Ishikawa (cell line): ENCODE measurements around the gene LRBA.

Experiments
- CEBPB ChIP-seq: IDR thresholded peaks from 2 replicates; pipeline ENCODE4 v1.6.1; 2012
- CREB1 ChIP-seq: IDR thresholded peaks from 2 replicates; pipeline ENCODE4 v1.6.1; 2012; ENCODE audit warnings: low read depth
- EGR1 ChIP-seq: IDR thresholded peaks from 2 replicates; pipeline ENCODE4 v1.6.1; 2012
- EP300 ChIP-seq: IDR thresholded peaks from 2 replicates; pipeline ENCODE4 v1.6.1; 2012; ENCODE audit warnings: borderline replicate concordance
- FOXM1 ChIP-seq: IDR thresholded peaks from 2 replicates; pipeline ENCODE4 v1.6.1; 2012; ENCODE audit warnings: low read depth, borderline replicate concordance
- MAX ChIP-seq: IDR thresholded peaks from 2 replicates; pipeline ENCODE4 v1.6.1; 2012
- NFIC ChIP-seq: IDR thresholded peaks from 2 replicates; pipeline ENCODE4 v1.6.1; 2012
- RAD21 ChIP-seq: IDR thresholded peaks from 2 replicates; pipeline ENCODE4 v1.6.1; 2012; ENCODE audit warnings: low read depth
- REST ChIP-seq: IDR thresholded peaks from 2 replicates; pipeline ENCODE4 v1.6.1; 2012; ENCODE audit warnings: low read depth, mild to moderate bottlenecking
- TAF1 ChIP-seq: IDR thresholded peaks from 2 replicates; pipeline ENCODE4 v1.6.1; 2012; ENCODE audit warnings: low read depth, mild to moderate bottlenecking
- TCF12 ChIP-seq: IDR thresholded peaks from 2 replicates; pipeline ENCODE4 v1.6.1; 2012; ENCODE audit warnings: low read depth
- TEAD4 ChIP-seq: IDR thresholded peaks from 2 replicates; pipeline ENCODE4 v1.6.1; 2012
- USF1 ChIP-seq: IDR thresholded peaks from 2 replicates; pipeline ENCODE4 v1.6.1; 2012
- YY1 ChIP-seq: IDR thresholded peaks from 2 replicates; pipeline ENCODE4 v1.6.1; 2012; ENCODE audit warnings: low read depth
- ZBTB7A ChIP-seq: IDR thresholded peaks from 2 replicates; pipeline ENCODE4 v1.6.1; 2012; ENCODE audit warnings: low read depth

Gene LRBA

GRCh38 chr4:150816491-150816890 lies 198.6 kb downstream of the LRBA start:
- TF ChIP-seq CEBPB, result no peak
- TF ChIP-seq REST, result no peak
- no peak for TF ChIP-seq CREB1
- no peak for TF ChIP-seq FOXM1
- no peak for TF ChIP-seq USF1
- TF ChIP-seq ZBTB7A, result no peak
- TF ChIP-seq NFIC, result no peak

- TF ChIP-seq NFIC, result no peak
- TF ChIP-seq CEBPB, result no peak
- TF ChIP-seq YY1, result no peak
- TF ChIP-seq EGR1, result no peak
- no peak for TF ChIP-seq TCF12
Measured at GRCh38 chr4:150814873-150815272, 200.2 kb downstream of the LRBA start.

- TF ChIP-seq RAD21 (no peak), FOXM1 (no peak), ZBTB7A (no peak), REST (no peak), EGR1 (no peak), TEAD4 (no peak), CEBPB (no peak), USF1 (no peak), NFIC (no peak), MAX (no peak), EP300 (no peak), CREB1 (no peak), TAF1 (no peak), YY1 (no peak), TCF12 (no peak)
Measured at GRCh38 chr4:150805183-150806025, 209.7 kb downstream of the LRBA start.

- TF ChIP-seq ZBTB7A (no peak), CEBPB (no peak), USF1 (no peak), TAF1 (no peak), NFIC (no peak), REST (no peak), EP300 (no peak), EGR1 (no peak), FOXM1 (no peak), CREB1 (no peak), MAX (no peak), RAD21 (no peak), YY1 (no peak), TEAD4 (no peak), TCF12 (no peak)
Measured at GRCh38 chr4:150801833-150802232, 213.3 kb downstream of the LRBA start.
